Stimulated activated CD4-positive, alpha-beta T cell treated with anti-CD3 and anti-CD28 coated beads, Interleukin-4, amount 100 ng/mL, for 4 hours (primary cell): Measurements from ENCODE around the gene BEGAIN.

Experiments
- DNase-seq, 2 experiments: peaks; one replicate each; pipeline ENCODE4 v3.0.0-alpha.2; 2020

Gene BEGAIN

GRCh38 chr14:100599981-100600380 is 12.8 kb upstream of the BEGAIN start:
- DNase-seq = no peak

- no peak for DNase-seq
Measured at GRCh38 chr14:100594625-100594951, 7.4 kb upstream of the BEGAIN start.

- no peak for DNase-seq
Measured at GRCh38 chr14:100593751-100594624, 6.8 kb upstream of the BEGAIN start.

- no peak for DNase-seq
Measured at GRCh38 chr14:100592972-100593371, 5.8 kb upstream of the BEGAIN start.

- no peak for DNase-seq
Measured at GRCh38 chr14:100592461-100592891, 5.3 kb upstream of the BEGAIN start.

- no peak for DNase-seq
Measured at GRCh38 chr14:100591453-100592371, 4.5 kb upstream of the BEGAIN start.

- no peak for DNase-seq
Measured at GRCh38 chr14:100590726-100591452, 3.7 kb upstream of the BEGAIN start.

GRCh38 chr14:100589760-100590469 is 2.7 kb upstream of the BEGAIN start:
- no peak for DNase-seq

GRCh38 chr14:100589071-100589759 is 2.0 kb upstream of the BEGAIN start:
- no peak for DNase-seq

- no peak for DNase-seq
Measured at GRCh38 chr14:100588671-100589070, 1.5 kb upstream of the BEGAIN start.

GRCh38 chr14:100587763-100588411 is 670 bp upstream of the BEGAIN start:
- DNase-seq = no peak

- peak in 1 of 2 experiments; percentile 32 for DNase-seq
Measured at GRCh38 chr14:100586403-100587085, 673 bp downstream of the BEGAIN start.

- no peak for DNase-seq
Measured at GRCh38 chr14:100586153-100586402, 1.1 kb downstream of the BEGAIN start.

- no peak for DNase-seq
Measured at GRCh38 chr14:100585448-100586152, 1.6 kb downstream of the BEGAIN start.

GRCh38 chr14:100584056-100585031 is 2.9 kb downstream of the BEGAIN start:
- DNase-seq = no peak

GRCh38 chr14:100583245-100583644 is 4.0 kb downstream of the BEGAIN start:
- no peak for DNase-seq

GRCh38 chr14:100582496-100583165 is 4.6 kb downstream of the BEGAIN start:
- DNase-seq = no peak
